Measurements from ENCODE around the gene LELP1. TPM values are rescaled to one million over a fixed set of nuclear protein-coding genes. Genes with fewer than 3 reads are reported as not detected.
A peak's percentile ranks its signal among the peaks of the same experiment; 100 is the strongest.
"Not testable (repeated sequence)": the region's sequence is repeated elsewhere in the genome, so short reads cannot be mapped to it uniquely, and the experiment has no call there.

The LELP1 gene
- polyA plus RNA-seq, 3 donors = not detected

GRCh38 chr1:153228491-153228890 is 25.3 kb downstream of the LELP1 start:
- no peaks in the 10 kb centered on the region for H4K20me1 ChIP-seq (ENCODE audit: insufficient read depth, low read length)
- DNase-seq = no peak
- peaks cover 0 to 4% of the 10 kb centered on the region in 2 donors for H3K27me3 ChIP-seq (ENCODE audit: control insufficient read depth in 2 of 2, insufficient read depth in 2 of 2, low read length in 2 of 2)
- H2AFZ ChIP-seq (ENCODE audit: insufficient read depth, low read depth, low read length, poor library complexity, severe bottlenecking) = no peak overlapping the region
- H3K27ac Mint-ChIP-seq = no peak overlapping the region
- WGBS (ENCODE audit: insufficient coverage) = no CpG with 5 or more reads among the region's 1 CpG
- H3K4me3 ChIP-seq (replicated peaks in 1 of 3; ENCODE audit: low read depth in 2 of 3, low read length in 3 of 3) = no peak overlapping the region
- H3K9me3 ChIP-seq (replicated peaks in 1 of 2; ENCODE audit: control insufficient read depth in 1 of 2, insufficient read depth in 1 of 2, low read length in 2 of 2) = no peaks in the 10 kb centered on the region
- no peak overlapping the region for H3K27ac ChIP-seq (ENCODE audit: low read depth in 1 of 2, low read length in 2 of 2)
- no peak overlapping the region for H3K9ac ChIP-seq (ENCODE audit: insufficient read depth, low read length, poor library complexity, severe bottlenecking)
- H3K79me2 ChIP-seq (ENCODE audit: insufficient read depth, low read length) = no peaks in the 10 kb centered on the region
- no peak overlapping the region for H3K4me2 ChIP-seq (replicated peaks; ENCODE audit: extremely low read depth, low read length, poor library complexity, severe bottlenecking)
- peaks cover 0 to 22% (median 3%) of the 10 kb centered on the region in 3 donors for H3K27me3 Mint-ChIP-seq (ENCODE audit: low read depth in 3 of 3)
- peaks cover 37% of the 10 kb centered on the region for H3K4me1 Mint-ChIP-seq
- no peaks in the 10 kb centered on the region for H3K36me3 Mint-ChIP-seq
- H3K4me1 ChIP-seq (ENCODE audit: control insufficient read depth in 1 of 2, insufficient read depth in 2 of 2, low read length in 2 of 2) = peaks cover 32 to 34% of the 10 kb centered on the region in 2 donors
- H3K36me3 ChIP-seq (replicated peaks in 1 of 2; ENCODE audit: control insufficient read depth in 1 of 2, insufficient read depth in 2 of 2, low read length in 2 of 2) = no peaks in the 10 kb centered on the region
- intact Hi-C loops (cut with micrococcal nuclease) = no loop called here
- TF ChIP-seq CTCF (IDR thresholded peaks at IDR 0.05) = no peak
- H3K4me3 Mint-ChIP-seq = no peak overlapping the region
- H3K9me3 Mint-ChIP-seq = no peaks in the 10 kb centered on the region

GRCh38 chr1:153229076-153229829 is 26.0 kb downstream of the LELP1 start:
- intact Hi-C loops (cut with micrococcal nuclease); H3K9me3 ChIP-seq (replicated peaks in 1 of 2; ENCODE audit: control insufficient read depth in 1 of 2, insufficient read depth in 1 of 2, low read length in 2 of 2); H3K4me3 ChIP-seq (replicated peaks in 1 of 3; ENCODE audit: low read depth in 2 of 3, low read length in 3 of 3); DNase-seq; H3K27ac ChIP-seq (ENCODE audit: low read depth in 1 of 2, low read length in 2 of 2); H3K27me3 ChIP-seq (ENCODE audit: control insufficient read depth in 2 of 2, insufficient read depth in 2 of 2, low read length in 2 of 2); H3K4me3 Mint-ChIP-seq; H3K4me2 ChIP-seq (replicated peaks; ENCODE audit: extremely low read depth, low read length, poor library complexity, severe bottlenecking); H3K9me3 Mint-ChIP-seq; H4K20me1 ChIP-seq (ENCODE audit: insufficient read depth, low read length); H3K9ac ChIP-seq (ENCODE audit: insufficient read depth, low read length, poor library complexity, severe bottlenecking); H3K79me2 ChIP-seq (ENCODE audit: insufficient read depth, low read length); H3K36me3 ChIP-seq (replicated peaks in 1 of 2; ENCODE audit: control insufficient read depth in 1 of 2, insufficient read depth in 2 of 2, low read length in 2 of 2); H2AFZ ChIP-seq (ENCODE audit: insufficient read depth, low read depth, low read length, poor library complexity, severe bottlenecking); H3K36me3 Mint-ChIP-seq: not testable (repeated sequence)
- Mint-ChIP-seq H3K27ac (peak overlapping the region in 1 of 7 donors; percentile 12), H3K4me1 (peaks cover 41% of the 10 kb centered on the region), H3K27me3 (ENCODE audit: low read depth in 3 of 3) (peaks cover 0 to 21% (median 3%) of the 10 kb centered on the region in 3 donors)
- 0% methylated on average over 1 of the region's 12 CpGs for WGBS (ENCODE audit: insufficient coverage)
- peaks cover 35 to 37% of the 10 kb centered on the region in 2 donors for H3K4me1 ChIP-seq (ENCODE audit: control insufficient read depth in 1 of 2, insufficient read depth in 2 of 2, low read length in 2 of 2)
- peak; percentile 73 for TF ChIP-seq CTCF (IDR thresholded peaks at IDR 0.05)

All from CD14-positive monocyte (primary cell).